Measurements from ENCODE around the gene SYT7. TPM values are rescaled to one million over a fixed set of nuclear protein-coding genes. Genes with fewer than 3 reads are reported as not detected.

SYT7 gene
- polyA plus RNA-seq, 2 of the 4 experiments (the other 2 are of a cell fraction), result 0.37 to 1.0 TPM

- Histone ChIP-seq H3K4me3 (no peak overlapping the region), H3K4me2 (no peak overlapping the region), H3K27ac (no peak overlapping the region), H3K4me1 (no peaks in the 10 kb centered on the region), H3K9me3 (no peaks in the 10 kb centered on the region)
- POLR2A ChIA-PET, result no interaction called here
- WGBS (ENCODE audit: missing lambda C conversion rate), result 81% methylated on average over 5 of the region's 5 CpGs
- ATAC-seq (no peak), FAIRE-seq (no peak), DNase-seq (ENCODE audit: low read depth in 1 of 2, low spot score in 1 of 2) (no peak)
- CTCF ChIA-PET, result interaction anchor here (0.9 to 2.9 kb wide), 5 partner anchors 9 to 48 kb away, joined by 3 to 9 read pairs (median 5); partner anchors contain the start of gene SYT7
- TF ChIP-seq PBX3 (IDR thresholded peaks at IDR 0.05), result no peak
- TF ChIP-seq HOXB5 (CRISPR knock-in tag; IDR thresholded peaks at IDR 0.05), result no peak
- TF ChIP-seq ZNF302 (CRISPR knock-in tag; IDR thresholded peaks at IDR 0.05), result no peak
- no peak for TF ChIP-seq NFE2L2 (conservative IDR thresholded peaks at IDR 0.05; ENCODE audit: low read length)
Measured at GRCh38 chr11:61589961-61590360, 9.1 kb upstream of the SYT7 start.

DNA sequence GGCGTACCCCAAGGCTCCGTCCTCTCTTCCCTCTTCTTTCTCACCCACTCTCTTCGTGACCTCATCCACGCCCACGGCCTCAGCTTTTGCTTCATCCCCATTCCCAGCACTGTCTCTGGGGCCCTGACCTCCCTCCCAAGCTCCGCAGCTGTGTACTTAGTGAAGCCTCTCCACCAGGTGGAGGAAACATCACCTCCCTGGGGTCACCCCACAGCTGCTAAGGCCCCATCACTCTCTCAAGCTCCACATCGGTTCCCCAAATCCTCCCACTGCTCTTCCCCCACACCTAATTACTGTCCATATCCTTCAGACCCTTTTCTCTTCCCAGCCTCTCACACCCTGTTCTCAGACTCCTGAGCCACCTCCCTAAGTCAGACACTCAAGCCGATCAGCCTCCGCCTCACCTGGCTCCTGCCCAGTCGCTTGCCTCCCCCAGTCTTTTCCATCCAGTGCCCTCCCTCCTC, 7.9 kb upstream of the SYT7 start:
- ChIA-PET CTCF (interaction anchor here (0.7 to 2.1 kb wide), 13 partner anchors 8 to 141 kb away, joined by 3 to 6 read pairs (median 4); partner anchors contain the start of gene SYT7), POLR2A (no interaction called here)
- no peak overlapping the region for H3K4me3 ChIP-seq
- H3K27ac ChIP-seq, result no peak overlapping the region
- H3K4me2 ChIP-seq, result peak overlapping the region; percentile 56; the same call in 1 of the 3 replicates
- no peak for FAIRE-seq
- no peak for DNase-seq (ENCODE audit: low read depth in 1 of 2, low spot score in 1 of 2)
- ATAC-seq, result no peak
- no peaks in the 10 kb centered on the region for H3K9me3 ChIP-seq
- TF ChIP-seq, protein P1, sequence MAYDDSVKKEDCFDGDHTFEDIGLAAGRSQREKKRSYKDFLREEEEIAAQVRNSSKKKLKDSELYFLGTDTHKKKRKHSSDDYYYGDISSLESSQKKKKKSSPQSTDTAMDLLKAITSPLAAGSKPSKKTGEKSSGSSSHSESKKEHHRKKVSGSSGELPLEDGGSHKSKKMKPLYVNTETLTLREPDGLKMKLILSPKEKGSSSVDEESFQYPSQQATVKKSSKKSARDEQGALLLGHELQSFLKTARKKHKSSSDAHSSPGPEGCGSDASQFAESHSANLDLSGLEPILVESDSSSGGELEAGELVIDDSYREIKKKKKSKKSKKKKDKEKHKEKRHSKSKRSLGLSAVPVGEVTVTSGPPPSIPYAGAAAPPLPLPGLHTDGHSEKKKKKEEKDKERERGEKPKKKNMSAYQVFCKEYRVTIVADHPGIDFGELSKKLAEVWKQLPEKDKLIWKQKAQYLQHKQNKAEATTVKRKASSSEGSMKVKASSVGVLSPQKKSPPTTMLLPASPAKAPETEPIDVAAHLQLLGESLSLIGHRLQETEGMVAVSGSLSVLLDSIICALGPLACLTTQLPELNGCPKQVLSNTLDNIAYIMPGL (CRISPR knock-in tag; IDR thresholded peaks at IDR 0.05; ENCODE audit: borderline replicate concordance), result no peak
- TF ChIP-seq RFX5 (IDR thresholded peaks at IDR 0.05) (no peak), CHD2 (IDR thresholded peaks at IDR 0.05; ENCODE audit: low read length, partially characterized antibody) (no peak), POLR2A (IDR thresholded peaks at IDR 0.05; ENCODE audit: low read length) (no peak), KDM1A (IDR thresholded peaks at IDR 0.05; ENCODE audit: low read depth) (no peak)
- TF ChIP-seq, protein P2, sequence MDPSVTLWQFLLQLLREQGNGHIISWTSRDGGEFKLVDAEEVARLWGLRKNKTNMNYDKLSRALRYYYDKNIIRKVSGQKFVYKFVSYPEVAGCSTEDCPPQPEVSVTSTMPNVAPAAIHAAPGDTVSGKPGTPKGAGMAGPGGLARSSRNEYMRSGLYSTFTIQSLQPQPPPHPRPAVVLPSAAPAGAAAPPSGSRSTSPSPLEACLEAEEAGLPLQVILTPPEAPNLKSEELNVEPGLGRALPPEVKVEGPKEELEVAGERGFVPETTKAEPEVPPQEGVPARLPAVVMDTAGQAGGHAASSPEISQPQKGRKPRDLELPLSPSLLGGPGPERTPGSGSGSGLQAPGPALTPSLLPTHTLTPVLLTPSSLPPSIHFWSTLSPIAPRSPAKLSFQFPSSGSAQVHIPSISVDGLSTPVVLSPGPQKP (IDR thresholded peaks at IDR 0.05; ENCODE audit: low read depth, low read length), result no peak
- no peaks in the 10 kb centered on the region for H3K4me1 ChIP-seq
- WGBS (ENCODE audit: missing lambda C conversion rate), result 83% methylated on average over 10 of the region's 10 CpGs

DNA sequence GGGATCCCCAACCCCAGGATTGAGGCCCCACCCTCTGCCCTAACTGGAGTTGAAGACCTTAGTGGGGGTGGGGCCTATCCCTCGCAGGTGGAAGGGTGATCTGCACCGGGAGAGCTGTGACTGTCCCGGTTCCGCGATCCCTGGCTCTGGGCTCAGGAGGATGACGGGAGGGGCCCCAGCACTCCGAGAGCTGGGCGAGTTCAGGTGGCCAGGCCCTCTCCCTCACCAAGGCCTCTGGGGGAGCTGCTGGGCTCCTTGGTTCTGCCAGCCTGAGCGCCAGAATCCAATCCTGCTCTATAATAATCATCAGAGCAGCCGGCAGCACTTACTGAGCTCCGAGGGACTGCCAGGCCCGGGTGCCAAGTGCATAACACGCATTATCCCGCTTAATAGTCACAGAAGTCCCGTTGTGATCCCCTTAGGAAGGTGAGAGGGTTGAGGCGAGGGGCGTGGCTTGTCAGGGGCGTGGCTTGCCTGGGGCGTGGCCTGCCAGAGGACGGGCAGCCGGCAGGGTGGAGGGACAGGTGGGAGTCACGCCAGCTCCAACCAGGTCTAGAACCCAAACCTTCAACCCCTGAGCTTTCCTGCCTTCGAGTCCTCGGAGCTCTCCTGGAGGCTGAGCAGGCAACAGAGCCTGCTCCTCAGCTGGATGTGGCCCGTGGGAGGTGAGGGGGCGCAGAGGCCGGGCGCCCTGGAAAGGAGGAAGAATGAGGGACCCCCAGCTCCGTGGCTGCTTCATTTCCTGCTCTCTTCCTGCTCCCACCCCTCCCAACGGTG, 7.3 kb upstream of the SYT7 start:
- H3K4me2 ChIP-seq, result peak overlapping the region; percentile 56
- H3K27ac ChIP-seq, result peak overlapping the region in 1 of 2 experiments; percentile 63; a peak in 4 of 6 replicates
- peak overlapping the region; percentile 36 for H3K4me3 ChIP-seq
- 21% methylated on average over 24 of the region's 30 CpGs for WGBS (ENCODE audit: missing lambda C conversion rate)
- ATAC-seq (peak; percentile 76 to 87), FAIRE-seq (no peak), DNase-seq (ENCODE audit: low read depth in 1 of 2, low spot score in 1 of 2) (peak; percentile 30 to 78)
- ChIA-PET POLR2A (no interaction called here), CTCF (interaction anchor here (0.8 to 2.2 kb wide), 14 partner anchors 10 to 141 kb away, joined by 3 to 8 read pairs (median 4); no protein-coding TSS in a partner anchor)
- H3K4me1 ChIP-seq, result no peaks in the 10 kb centered on the region
- H3K9me3 ChIP-seq, result no peaks in the 10 kb centered on the region
- no peak for TF ChIP-seq CEBPB (IDR thresholded peaks at IDR 0.05)
- no peak for TF ChIP-seq CBX2 (IDR thresholded peaks at IDR 0.05; ENCODE audit: borderline replicate concordance, low read depth)
- TF ChIP-seq POLR2A (IDR thresholded peaks at IDR 0.05; ENCODE audit: low read length), result no peak
- no peak for TF ChIP-seq HOXB13 (CRISPR knock-in tag; IDR thresholded peaks at IDR 0.05; ENCODE audit: low read depth)
- TF ChIP-seq, protein P3, sequence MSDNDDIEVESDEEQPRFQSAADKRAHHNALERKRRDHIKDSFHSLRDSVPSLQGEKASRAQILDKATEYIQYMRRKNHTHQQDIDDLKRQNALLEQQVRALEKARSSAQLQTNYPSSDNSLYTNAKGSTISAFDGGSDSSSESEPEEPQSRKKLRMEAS (IDR thresholded peaks at IDR 0.05), result no peak
- TF ChIP-seq, protein P1 (CRISPR knock-in tag; IDR thresholded peaks at IDR 0.05; ENCODE audit: borderline replicate concordance), result no peak
- no peak for TF ChIP-seq CHD2 (IDR thresholded peaks at IDR 0.05; ENCODE audit: low read length, partially characterized antibody)
- TF ChIP-seq, protein P4, sequence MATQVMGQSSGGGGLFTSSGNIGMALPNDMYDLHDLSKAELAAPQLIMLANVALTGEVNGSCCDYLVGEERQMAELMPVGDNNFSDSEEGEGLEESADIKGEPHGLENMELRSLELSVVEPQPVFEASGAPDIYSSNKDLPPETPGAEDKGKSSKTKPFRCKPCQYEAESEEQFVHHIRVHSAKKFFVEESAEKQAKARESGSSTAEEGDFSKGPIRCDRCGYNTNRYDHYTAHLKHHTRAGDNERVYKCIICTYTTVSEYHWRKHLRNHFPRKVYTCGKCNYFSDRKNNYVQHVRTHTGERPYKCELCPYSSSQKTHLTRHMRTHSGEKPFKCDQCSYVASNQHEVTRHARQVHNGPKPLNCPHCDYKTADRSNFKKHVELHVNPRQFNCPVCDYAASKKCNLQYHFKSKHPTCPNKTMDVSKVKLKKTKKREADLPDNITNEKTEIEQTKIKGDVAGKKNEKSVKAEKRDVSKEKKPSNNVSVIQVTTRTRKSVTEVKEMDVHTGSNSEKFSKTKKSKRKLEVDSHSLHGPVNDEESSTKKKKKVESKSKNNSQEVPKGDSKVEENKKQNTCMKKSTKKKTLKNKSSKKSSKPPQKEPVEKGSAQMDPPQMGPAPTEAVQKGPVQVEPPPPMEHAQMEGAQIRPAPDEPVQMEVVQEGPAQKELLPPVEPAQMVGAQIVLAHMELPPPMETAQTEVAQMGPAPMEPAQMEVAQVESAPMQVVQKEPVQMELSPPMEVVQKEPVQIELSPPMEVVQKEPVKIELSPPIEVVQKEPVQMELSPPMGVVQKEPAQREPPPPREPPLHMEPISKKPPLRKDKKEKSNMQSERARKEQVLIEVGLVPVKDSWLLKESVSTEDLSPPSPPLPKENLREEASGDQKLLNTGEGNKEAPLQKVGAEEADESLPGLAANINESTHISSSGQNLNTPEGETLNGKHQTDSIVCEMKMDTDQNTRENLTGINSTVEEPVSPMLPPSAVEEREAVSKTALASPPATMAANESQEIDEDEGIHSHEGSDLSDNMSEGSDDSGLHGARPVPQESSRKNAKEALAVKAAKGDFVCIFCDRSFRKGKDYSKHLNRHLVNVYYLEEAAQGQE (IDR thresholded peaks at IDR 0.05), result no peak
- no peak for TF ChIP-seq BHLHE40 (IDR thresholded peaks at IDR 0.05; ENCODE audit: low read depth, low read length)
- TF ChIP-seq HEYL (CRISPR knock-in tag; IDR thresholded peaks at IDR 0.05), result no peak
- no peak for TF ChIP-seq NPAS2 (CRISPR knock-in tag; IDR thresholded peaks at IDR 0.05; ENCODE audit: borderline replicate concordance)
- TF ChIP-seq RFX5 (IDR thresholded peaks at IDR 0.05), result no peak
- TF ChIP-seq MAZ (IDR thresholded peaks at IDR 0.05; ENCODE audit: borderline replicate concordance, low read depth, low read length), result no peak
- no peak for TF ChIP-seq KDM1A (IDR thresholded peaks at IDR 0.05; ENCODE audit: low read depth)
- TF ChIP-seq FOSL2 (IDR thresholded peaks at IDR 0.05), result no peak
- no peak for TF ChIP-seq FOSL2 (CRISPR knock-in tag; IDR thresholded peaks at IDR 0.05)
